ENCODE data around the gene KCNK16.

Gene KCNK16

DNA sequence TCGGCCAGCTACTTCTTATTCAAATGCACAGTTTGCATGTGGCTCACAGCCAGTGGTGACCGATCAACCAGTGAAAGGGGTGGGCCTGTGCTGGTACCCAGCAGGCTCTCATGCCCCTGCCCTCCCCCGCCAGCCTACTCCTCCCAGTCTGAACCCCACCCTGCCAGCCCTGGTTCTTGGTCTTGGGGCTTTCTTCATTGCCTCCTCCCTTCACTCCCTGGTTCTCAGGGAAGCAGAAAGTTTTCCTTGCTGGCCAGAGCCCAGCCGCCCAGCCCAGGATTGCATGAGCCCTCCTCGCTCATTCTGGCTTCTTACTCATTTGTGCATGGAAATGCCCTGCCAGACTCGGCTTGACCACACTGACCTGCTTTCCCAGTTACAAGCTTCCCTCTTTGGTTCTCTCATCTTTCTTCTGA lies 49.1 kb downstream of the KCNK16 start:
- no peak for DNase-seq

- DNase-seq: no peak
Measured at GRCh38 chr6:39269961-39270360, 52.5 kb downstream of the KCNK16 start.

DNA sequence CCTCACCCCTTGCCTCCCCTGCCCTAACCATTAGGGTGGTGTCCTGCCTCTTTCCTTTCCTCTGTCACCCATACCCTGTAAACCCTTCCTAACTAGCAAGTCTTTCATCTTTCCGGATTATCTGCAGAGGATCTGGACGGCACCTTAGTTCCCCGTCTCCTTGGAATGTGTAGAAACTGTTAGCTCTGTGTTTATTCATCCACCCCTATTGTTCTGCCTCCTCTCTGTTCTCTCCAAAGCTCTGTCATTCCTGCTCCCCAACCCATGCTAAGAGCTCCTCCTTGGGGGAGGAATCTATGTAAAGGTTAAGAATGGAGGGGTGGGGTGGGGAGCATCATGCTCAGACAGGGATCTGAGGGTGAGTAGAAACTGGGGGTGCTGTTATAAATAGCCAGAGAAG lies 53.8 kb downstream of the KCNK16 start:
- DNase-seq: no peak

- no peak for DNase-seq
Measured at GRCh38 chr6:39268171-39268570, 54.3 kb downstream of the KCNK16 start.

GRCh38 chr6:39266782-39267355 lies 55.6 kb downstream of the KCNK16 start:
- DNase-seq: no peak

DNA sequence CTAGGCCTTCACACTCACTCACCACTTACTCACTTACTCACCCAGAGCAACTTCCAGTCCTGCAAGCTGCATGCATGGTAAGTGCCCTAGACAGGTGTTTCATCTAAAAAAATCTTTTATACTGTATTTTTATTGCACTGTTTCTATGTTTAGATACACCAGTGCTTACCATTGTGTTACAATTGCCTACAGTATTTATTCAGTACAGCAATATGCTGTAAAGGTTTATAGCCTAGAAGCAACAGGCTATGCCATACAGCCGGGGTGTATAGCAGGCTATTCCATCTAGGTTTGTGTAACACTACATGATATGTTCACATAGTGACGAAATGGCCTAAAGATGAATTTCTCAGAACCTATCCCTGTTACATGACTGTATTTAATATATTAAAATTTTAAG lies 56.1 kb downstream of the KCNK16 start:
- no peak for DNase-seq

Measured in activated CD8-positive, alpha-beta memory T cell treated with anti-CD3 and anti-CD28 coated beads, Interleukin-2, amount 50 U/mL, for 4 hours (primary cell).